ENCODE measurements around the gene PCDHGB1.

DNA sequence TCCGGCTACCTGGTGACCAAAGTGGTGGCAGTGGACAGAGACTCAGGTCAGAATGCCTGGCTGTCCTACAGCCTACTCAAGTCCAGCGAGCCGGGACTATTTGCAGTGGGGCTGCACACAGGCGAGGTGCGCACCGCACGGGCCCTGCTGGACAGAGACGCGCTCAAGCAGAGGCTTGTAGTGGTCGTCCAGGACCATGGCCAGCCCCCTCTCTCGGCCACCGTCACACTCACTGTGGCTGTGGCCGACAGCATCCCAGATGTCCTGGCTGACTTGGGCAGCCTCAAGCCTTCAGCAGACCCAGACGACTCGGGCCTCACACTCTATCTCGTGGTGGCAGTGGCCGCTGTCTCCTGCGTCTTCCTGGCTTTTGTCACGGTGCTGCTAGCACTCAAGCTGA, 7.1 kb downstream of the PCDHGB1 start:
- TF ChIP-seq, protein P1, sequence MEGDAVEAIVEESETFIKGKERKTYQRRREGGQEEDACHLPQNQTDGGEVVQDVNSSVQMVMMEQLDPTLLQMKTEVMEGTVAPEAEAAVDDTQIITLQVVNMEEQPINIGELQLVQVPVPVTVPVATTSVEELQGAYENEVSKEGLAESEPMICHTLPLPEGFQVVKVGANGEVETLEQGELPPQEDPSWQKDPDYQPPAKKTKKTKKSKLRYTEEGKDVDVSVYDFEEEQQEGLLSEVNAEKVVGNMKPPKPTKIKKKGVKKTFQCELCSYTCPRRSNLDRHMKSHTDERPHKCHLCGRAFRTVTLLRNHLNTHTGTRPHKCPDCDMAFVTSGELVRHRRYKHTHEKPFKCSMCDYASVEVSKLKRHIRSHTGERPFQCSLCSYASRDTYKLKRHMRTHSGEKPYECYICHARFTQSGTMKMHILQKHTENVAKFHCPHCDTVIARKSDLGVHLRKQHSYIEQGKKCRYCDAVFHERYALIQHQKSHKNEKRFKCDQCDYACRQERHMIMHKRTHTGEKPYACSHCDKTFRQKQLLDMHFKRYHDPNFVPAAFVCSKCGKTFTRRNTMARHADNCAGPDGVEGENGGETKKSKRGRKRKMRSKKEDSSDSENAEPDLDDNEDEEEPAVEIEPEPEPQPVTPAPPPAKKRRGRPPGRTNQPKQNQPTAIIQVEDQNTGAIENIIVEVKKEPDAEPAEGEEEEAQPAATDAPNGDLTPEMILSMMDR (IDR thresholded peaks at IDR 0.05; ENCODE audit: borderline replicate concordance, extremely low read depth, low read length, poor library complexity, severe bottlenecking), result no peak
- TF ChIP-seq EZH2 (IDR thresholded peaks at IDR 0.05; ENCODE audit: borderline replicate concordance, low read depth, low read length, severe bottlenecking), result no peak

Measured in DND-41 (cell line).